ENCODE measurements around the gene FOXP1. TPM values are rescaled to one million over a fixed set of nuclear protein-coding genes. Genes with fewer than 3 reads are reported as not detected.

The FOXP1 gene
- total and polyA plus RNA-seq, 9 of the 15 experiments (the other 6 are each of a cell fraction or from before 2014, with no cell fraction given): 7.7 to 34.5 (median 13.7) TPM

- no peak for TF ChIP-seq E2F3 (CRISPR knock-in tag; IDR thresholded peaks at IDR 0.05)
- TF ChIP-seq, protein P1, sequence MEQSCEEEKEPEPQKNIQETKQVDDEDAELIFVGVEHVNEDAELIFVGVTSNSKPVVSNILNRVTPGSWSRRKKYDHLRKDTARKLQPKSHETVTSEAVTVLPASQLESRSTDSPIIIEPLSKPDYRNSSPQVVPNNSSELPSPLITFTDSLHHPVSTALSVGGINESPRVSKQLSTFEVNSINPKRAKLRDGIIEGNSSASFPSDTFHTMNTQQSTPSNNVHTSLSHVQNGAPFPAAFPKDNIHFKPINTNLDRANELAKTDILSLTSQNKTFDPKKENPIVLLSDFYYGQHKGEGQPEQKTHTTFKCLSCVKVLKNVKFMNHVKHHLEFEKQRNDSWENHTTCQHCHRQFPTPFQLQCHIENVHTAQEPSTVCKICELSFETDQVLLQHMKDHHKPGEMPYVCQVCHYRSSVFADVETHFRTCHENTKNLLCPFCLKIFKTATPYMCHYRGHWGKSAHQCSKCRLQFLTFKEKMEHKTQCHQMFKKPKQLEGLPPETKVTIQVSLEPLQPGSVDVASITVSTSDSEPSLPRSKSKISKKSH (CRISPR knock-in tag; IDR thresholded peaks at IDR 0.05): no peak
- TF ChIP-seq CREB5 (CRISPR knock-in tag; IDR thresholded peaks at IDR 0.05): no peak
- no peak for TF ChIP-seq NONO (IDR thresholded peaks at IDR 0.05; ENCODE audit: low read depth in 2 of 2, low read length in 1 of 2)
- TF ChIP-seq MYNN (IDR thresholded peaks at IDR 0.05): no peak
- no peak for TF ChIP-seq MYNN (CRISPR knock-in tag; IDR thresholded peaks at IDR 0.05)
- TF ChIP-seq ZNF174 (CRISPR knock-in tag; IDR thresholded peaks at IDR 0.05): no peak
- TF ChIP-seq ZNF263 (CRISPR knock-in tag; IDR thresholded peaks at IDR 0.05; ENCODE audit: borderline replicate concordance): no peak
- TF ChIP-seq, protein P2, sequence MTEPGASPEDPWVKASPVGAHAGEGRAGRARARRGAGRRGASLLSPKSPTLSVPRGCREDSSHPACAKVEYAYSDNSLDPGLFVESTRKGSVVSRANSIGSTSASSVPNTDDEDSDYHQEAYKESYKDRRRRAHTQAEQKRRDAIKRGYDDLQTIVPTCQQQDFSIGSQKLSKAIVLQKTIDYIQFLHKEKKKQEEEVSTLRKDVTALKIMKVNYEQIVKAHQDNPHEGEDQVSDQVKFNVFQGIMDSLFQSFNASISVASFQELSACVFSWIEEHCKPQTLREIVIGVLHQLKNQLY (CRISPR knock-in tag; conservative IDR thresholded peaks at IDR 0.05): no peak
- TF ChIP-seq, protein P3, sequence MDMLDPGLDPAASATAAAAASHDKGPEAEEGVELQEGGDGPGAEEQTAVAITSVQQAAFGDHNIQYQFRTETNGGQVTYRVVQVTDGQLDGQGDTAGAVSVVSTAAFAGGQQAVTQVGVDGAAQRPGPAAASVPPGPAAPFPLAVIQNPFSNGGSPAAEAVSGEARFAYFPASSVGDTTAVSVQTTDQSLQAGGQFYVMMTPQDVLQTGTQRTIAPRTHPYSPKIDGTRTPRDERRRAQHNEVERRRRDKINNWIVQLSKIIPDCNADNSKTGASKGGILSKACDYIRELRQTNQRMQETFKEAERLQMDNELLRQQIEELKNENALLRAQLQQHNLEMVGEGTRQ (CRISPR knock-in tag; IDR thresholded peaks at IDR 0.05): no peak
- TF ChIP-seq, protein P4, sequence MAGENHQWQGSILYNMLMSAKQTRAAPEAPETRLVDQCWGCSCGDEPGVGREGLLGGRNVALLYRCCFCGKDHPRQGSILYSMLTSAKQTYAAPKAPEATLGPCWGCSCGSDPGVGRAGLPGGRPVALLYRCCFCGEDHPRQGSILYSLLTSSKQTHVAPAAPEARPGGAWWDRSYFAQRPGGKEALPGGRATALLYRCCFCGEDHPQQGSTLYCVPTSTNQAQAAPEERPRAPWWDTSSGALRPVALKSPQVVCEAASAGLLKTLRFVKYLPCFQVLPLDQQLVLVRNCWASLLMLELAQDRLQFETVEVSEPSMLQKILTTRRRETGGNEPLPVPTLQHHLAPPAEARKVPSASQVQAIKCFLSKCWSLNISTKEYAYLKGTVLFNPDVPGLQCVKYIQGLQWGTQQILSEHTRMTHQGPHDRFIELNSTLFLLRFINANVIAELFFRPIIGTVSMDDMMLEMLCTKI (IDR thresholded peaks at IDR 0.05; ENCODE audit: partially characterized antibody): no peak
- TF ChIP-seq SIX5 (IDR thresholded peaks at IDR 0.05; ENCODE audit: borderline replicate concordance in 1 of 2, insufficient read depth in 1 of 2, low read depth in 1 of 2, low read length in 2 of 2): no peak
- TF ChIP-seq NELFE (IDR thresholded peaks at IDR 0.05; ENCODE audit: insufficient read depth, insufficient read length): no peak
- TF ChIP-seq HOMEZ (CRISPR knock-in tag; IDR thresholded peaks at IDR 0.05): no peak
- TF ChIP-seq ZBTB1 (CRISPR knock-in tag; IDR thresholded peaks at IDR 0.05; ENCODE audit: borderline replicate concordance, low read depth): no peak
- DNase-seq (ENCODE audit: extremely low read depth in 1 of 4, low spot score in 3 of 4) (no peak), FAIRE-seq (no peak), ATAC-seq (no peak)
- H3K4me3 ChIP-seq: no peak overlapping the region
- in situ Hi-C loops (cut with MboI): no loop called here
- no peaks in the 10 kb centered on the region for H3K36me3 ChIP-seq (ENCODE audit: control insufficient read depth, insufficient read depth, low read length)
- H3K9ac ChIP-seq (ENCODE audit: insufficient read depth in 1 of 2, low read depth in 2 of 2, low read length in 2 of 2): no peak overlapping the region
- H3K4me1 ChIP-seq (replicated peaks in 1 of 2; ENCODE audit: control insufficient read depth in 2 of 2, insufficient read depth in 2 of 2, low read length in 2 of 2): peaks cover 0 to 6% of the 10 kb centered on the region in 2 experiments; a peak in 3 of 5 replicates
- H3K27ac ChIP-seq (ENCODE audit: extremely low read depth, low read depth, low read length): no peak overlapping the region
- no peaks in the 10 kb centered on the region for H3K27me3 ChIP-seq (ENCODE audit: control insufficient read depth in 2 of 2, insufficient read depth in 2 of 2, low read length in 2 of 2)
- H4K20me1 ChIP-seq (replicated peaks; ENCODE audit: control insufficient read depth, insufficient read depth, low read length): no peaks in the 10 kb centered on the region
- BruUV-seq (replicated peaks): no TSS peak
- no peaks in the 10 kb centered on the region for H3K79me2 ChIP-seq (ENCODE audit: control insufficient read depth, insufficient read depth, low read length)
- H3K4me2 ChIP-seq (ENCODE audit: insufficient read depth, low read length): no peak overlapping the region
- H3K9me1 ChIP-seq (ENCODE audit: control insufficient read depth, insufficient read depth, low read length): no peaks in the 10 kb centered on the region
- CTCF ChIA-PET (ENCODE audit: low intra/inter-chr PET ratio): no interaction called here
- POLR2A ChIA-PET: interaction anchor here (1.2 kb wide), 1 partner anchor 11 kb away, joined by 3 read pairs; no protein-coding TSS in a partner anchor
- intact Hi-C loops (cut with micrococcal nuclease): no loop called here
- 73% methylated on average over 1 of the region's 1 CpG for WGBS (ENCODE audit: insufficient coverage, low coverage, missing lambda C conversion rate)
- H2AFZ ChIP-seq (ENCODE audit: low read depth, low read length): no peak overlapping the region
- H3K9me3 ChIP-seq (replicated peaks; ENCODE audit: control insufficient read depth, insufficient read depth, low read depth, low read length): no peaks in the 10 kb centered on the region
Observed at GRCh38 chr3:71554649-71555048, 28.9 kb downstream of the FOXP1 start.
